Spleen (tissue), 7 donors: Measurements from ENCODE around the gene ZNF687.

Experiments
- POLR2AphosphoS5 ChIP-seq, 3 donors: sonication (generic); formaldehyde crosslinking; IDR thresholded peaks; one replicate each; pipeline ENCODE4 v1.5.1; 2017; ENCODE audit warnings: antibody characterized with exemption in 3 of 3
- TF ChIP-seq, protein P1 (sequence below), 11 experiments: fragments of 200-600 bp in 7 of 11; fragments of 450-650 bp in 4 of 11; sonication (generic) in 4 of 11; IDR thresholded peaks in 8 of 11; conservative IDR thresholded peaks in 3 of 11; 1 replicate in 7 of 11; 2 replicates in 4 of 11; pipeline versions ENCODE4 v1.4.0 to v1.8.0; 2016 to 2021; ENCODE audit warnings: antibody characterized with exemption in 11 of 11, inconsistent platforms in 4 of 11, mild to moderate bottlenecking in 1 of 11
- donor health status: DM: no; HTN: no; CAD: no; lungs with moderate emphysema.
- donor health status: DM: no; HTN: no; CAD: no.
- donor health status: DM: no; HTN: no; CAD: no.

DNA sequence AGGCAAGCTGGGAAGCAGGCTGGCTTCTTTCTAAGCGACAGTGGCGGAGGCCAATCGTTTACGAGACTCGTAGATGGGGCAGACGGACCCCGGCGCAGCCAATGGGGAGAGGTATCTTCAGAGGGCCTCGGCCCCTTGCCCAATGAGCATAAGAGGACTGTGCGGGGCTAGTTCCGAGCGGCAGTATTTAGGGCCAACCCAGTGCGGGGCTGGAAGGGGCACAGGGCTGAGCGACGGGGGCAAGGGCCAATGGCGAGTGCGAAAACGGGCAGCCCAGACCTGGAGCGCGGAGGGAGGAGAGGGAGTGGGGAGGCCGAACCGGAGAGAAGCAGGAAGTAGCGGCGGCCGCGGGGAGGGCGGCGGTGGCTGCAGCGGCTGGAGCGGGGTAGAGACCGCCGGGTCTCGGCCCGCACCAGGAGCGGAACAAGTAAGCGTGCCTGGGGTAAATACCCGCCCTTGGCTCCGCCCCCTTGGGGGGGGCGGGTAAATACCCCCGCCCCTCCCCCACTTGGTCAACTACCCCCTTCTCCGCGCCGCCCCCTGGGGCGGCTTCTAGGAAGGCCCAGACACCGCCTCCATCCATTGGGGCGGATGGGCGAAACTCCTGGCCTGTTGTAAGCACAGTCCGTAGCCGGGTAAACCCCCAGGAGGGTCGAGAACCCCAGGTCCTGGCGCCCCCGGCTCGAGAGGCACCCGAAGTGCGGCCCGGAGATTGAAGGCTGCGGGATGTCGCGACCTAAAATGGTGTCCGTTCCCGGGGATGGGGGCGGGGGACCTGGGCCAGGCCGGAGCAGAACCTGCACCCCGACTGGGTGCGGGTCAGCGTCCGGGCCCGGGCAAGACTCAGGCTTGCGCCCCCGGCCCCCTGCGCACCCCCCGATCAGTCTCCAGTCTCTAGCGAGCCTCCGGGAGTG lies at the start of gene ZNF687:
- TF ChIP-seq POLR2AphosphoS5 (IDR thresholded peaks at IDR 0.05): peak; percentile 85 to 95 (median 93)
- TF ChIP-seq, protein P1, sequence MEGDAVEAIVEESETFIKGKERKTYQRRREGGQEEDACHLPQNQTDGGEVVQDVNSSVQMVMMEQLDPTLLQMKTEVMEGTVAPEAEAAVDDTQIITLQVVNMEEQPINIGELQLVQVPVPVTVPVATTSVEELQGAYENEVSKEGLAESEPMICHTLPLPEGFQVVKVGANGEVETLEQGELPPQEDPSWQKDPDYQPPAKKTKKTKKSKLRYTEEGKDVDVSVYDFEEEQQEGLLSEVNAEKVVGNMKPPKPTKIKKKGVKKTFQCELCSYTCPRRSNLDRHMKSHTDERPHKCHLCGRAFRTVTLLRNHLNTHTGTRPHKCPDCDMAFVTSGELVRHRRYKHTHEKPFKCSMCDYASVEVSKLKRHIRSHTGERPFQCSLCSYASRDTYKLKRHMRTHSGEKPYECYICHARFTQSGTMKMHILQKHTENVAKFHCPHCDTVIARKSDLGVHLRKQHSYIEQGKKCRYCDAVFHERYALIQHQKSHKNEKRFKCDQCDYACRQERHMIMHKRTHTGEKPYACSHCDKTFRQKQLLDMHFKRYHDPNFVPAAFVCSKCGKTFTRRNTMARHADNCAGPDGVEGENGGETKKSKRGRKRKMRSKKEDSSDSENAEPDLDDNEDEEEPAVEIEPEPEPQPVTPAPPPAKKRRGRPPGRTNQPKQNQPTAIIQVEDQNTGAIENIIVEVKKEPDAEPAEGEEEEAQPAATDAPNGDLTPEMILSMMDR (IDR thresholded peaks at IDR 0.05 in 8 of 11, conservative IDR thresholded peaks at IDR 0.05 in 3 of 11): peak in 3 of 11 experiments; percentile 13 to 21 (median 18)
